A673 (cell line): ENCODE data around the gene SNAI3. TPM values are rescaled to one million over a fixed set of nuclear protein-coding genes. Genes with fewer than 3 reads are reported as not detected.

Experiments
- BruUV-seq: library from RNA; stranded (reverse); fragments of 400-500 nt; replicated peaks from 2 replicates; lab custom pipeline; 2021; lab: Mats Ljungman, UMichigan
- CTCF ChIA-PET: fragments of 300-600 bp; sonication (Branson Sonifier 250); formaldehyde crosslinking; loops from one replicate; lab custom pipeline; 2022; ENCODE audit warnings: antibody characterized with exemption; lab: Charles Lee
- POLR2A ChIA-PET: fragments of 300-600 bp; sonication (Branson Sonifier 250); formaldehyde crosslinking; loops from one replicate; lab custom pipeline; 2022; ENCODE audit warnings: antibody characterized with exemption; ENCODE audit not compliant: low non-redundant PET; lab: Charles Lee
- DNase-seq: peaks from one replicate; pipeline ENCODE4 v3.0.0-alpha.2; 2015; ENCODE audit warnings: low spot score
- H3K27ac ChIP-seq: fragments of 200-600 bp; sonication (generic); 2 replicates; pipeline ENCODE4 v1.5.1; 2016; ENCODE audit warnings: mixed run types, low read depth, mild to moderate bottlenecking, mixed read lengths, antibody characterized with exemption, low read length; ENCODE audit not compliant: poor library complexity, severe bottlenecking
- H3K27me3 ChIP-seq: fragments of 200-600 bp; sonication (generic); replicated peaks from 2 replicates; pipeline ENCODE4 v1.6.1; 2017; ENCODE audit warnings: mixed run types, low read depth, mild to moderate bottlenecking, mixed read lengths, antibody characterized with exemption, low read length; ENCODE audit not compliant: insufficient read depth, poor library complexity
- H3K36me3 ChIP-seq: fragments of 200-600 bp; sonication (generic); 2 replicates; pipeline ENCODE4 v1.6.1; 2016; ENCODE audit warnings: mixed run types, mild to moderate bottlenecking, mixed read lengths, antibody characterized with exemption, low read length; ENCODE audit not compliant: insufficient read depth, poor library complexity, severe bottlenecking
- H3K4me1 ChIP-seq: fragments of 200-600 bp; sonication (generic); 2 replicates; pipeline ENCODE4 v1.6.1; 2017; ENCODE audit warnings: mixed run types, mild to moderate bottlenecking, mixed read lengths, antibody characterized with exemption, low read length; ENCODE audit not compliant: insufficient read depth, poor library complexity, severe bottlenecking
- H3K4me3 ChIP-seq: fragments of 200-600 bp; sonication (generic); 2 replicates; pipeline ENCODE4 v1.5.1; 2016; ENCODE audit warnings: low read depth, mixed run types, mild to moderate bottlenecking, mixed read lengths, low read length; ENCODE audit not compliant: poor library complexity, severe bottlenecking
- H3K9me3 ChIP-seq: fragments of 200-600 bp; sonication (generic); 2 replicates; pipeline ENCODE4 v1.6.1; 2016; ENCODE audit warnings: mixed run types, low read depth, mild to moderate bottlenecking, mixed read lengths, antibody characterized with exemption, low read length; ENCODE audit not compliant: poor library complexity, severe bottlenecking
- EZH2 ChIP-seq: fragments of 200-600 bp; sonication (generic); IDR thresholded peaks from 2 replicates; pipeline ENCODE4 v1.6.1; 2017; ENCODE audit warnings: borderline replicate concordance, low read depth, mild to moderate bottlenecking, mixed read lengths, antibody characterized with exemption, low read length; ENCODE audit not compliant: poor library complexity, severe bottlenecking
- intact Hi-C: fragments of 100-400 bp; cut with micrococcal nuclease; formaldehyde crosslinking; loops from one replicate; pipeline ENCODE4 v1.10.0; 2022; ENCODE audit not compliant: unreplicated experiment
- total RNA-seq: library from RNA; stranded (reverse); gene quantifications from 2 replicates; pipeline ENCODE4 v1.2.3, GENCODE V29; 2021
- TF ChIP-seq, protein P1 (sequence below): fragments of 300-800, 200-600 bp; sonication (generic); conservative IDR thresholded peaks from 2 replicates; pipeline ENCODE4 v1.5.1; 2017; ENCODE audit warnings: low read depth, mild to moderate bottlenecking, antibody characterized with exemption, low read length, moderate library complexity, mixed read lengths

Gene SNAI3
- total RNA-seq, 1 experiment from 2014 or later = not detected

DNA sequence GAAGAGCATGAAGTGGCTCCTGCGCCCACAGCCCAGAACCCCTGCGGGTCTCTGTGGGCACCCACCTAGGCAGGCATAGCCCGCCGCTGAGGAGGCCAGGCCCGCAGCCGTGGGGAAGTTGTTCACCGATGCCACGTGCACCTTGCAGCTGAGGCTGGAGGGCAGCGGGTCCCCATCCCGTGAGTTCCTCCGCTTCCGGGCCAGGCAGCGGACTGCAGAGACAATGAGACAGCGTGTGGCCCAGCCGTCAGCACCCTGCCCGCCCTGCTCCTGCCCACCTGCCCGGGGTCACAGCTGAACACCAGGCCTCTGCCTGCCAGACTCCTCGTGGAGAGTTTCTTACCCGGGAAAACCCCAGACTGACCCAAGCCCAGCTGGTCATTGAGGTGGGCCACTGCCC, 28.9 kb downstream of the SNAI3 start:
- ChIA-PET CTCF (no interaction called here), POLR2A (no interaction called here)
- Histone ChIP-seq H3K27me3 (no peaks in the 10 kb centered on the region), H3K36me3 (peaks cover 57% of the 10 kb centered on the region), H3K4me1 (no peaks in the 10 kb centered on the region), H3K9me3 (no peaks in the 10 kb centered on the region), H3K4me3 (no peak overlapping the region), H3K27ac (no peak overlapping the region)
- TF ChIP-seq, protein P1, sequence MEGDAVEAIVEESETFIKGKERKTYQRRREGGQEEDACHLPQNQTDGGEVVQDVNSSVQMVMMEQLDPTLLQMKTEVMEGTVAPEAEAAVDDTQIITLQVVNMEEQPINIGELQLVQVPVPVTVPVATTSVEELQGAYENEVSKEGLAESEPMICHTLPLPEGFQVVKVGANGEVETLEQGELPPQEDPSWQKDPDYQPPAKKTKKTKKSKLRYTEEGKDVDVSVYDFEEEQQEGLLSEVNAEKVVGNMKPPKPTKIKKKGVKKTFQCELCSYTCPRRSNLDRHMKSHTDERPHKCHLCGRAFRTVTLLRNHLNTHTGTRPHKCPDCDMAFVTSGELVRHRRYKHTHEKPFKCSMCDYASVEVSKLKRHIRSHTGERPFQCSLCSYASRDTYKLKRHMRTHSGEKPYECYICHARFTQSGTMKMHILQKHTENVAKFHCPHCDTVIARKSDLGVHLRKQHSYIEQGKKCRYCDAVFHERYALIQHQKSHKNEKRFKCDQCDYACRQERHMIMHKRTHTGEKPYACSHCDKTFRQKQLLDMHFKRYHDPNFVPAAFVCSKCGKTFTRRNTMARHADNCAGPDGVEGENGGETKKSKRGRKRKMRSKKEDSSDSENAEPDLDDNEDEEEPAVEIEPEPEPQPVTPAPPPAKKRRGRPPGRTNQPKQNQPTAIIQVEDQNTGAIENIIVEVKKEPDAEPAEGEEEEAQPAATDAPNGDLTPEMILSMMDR = no peak
- TF ChIP-seq EZH2 = no peak
- no TSS peak for BruUV-seq
- DNase-seq = no peak
- intact Hi-C loops = no loop called here

- no peak for TF ChIP-seq EZH2
- TF ChIP-seq, protein P1 = no peak
- Histone ChIP-seq H3K27ac (no peak overlapping the region), H3K4me1 (peaks cover 4% of the 10 kb centered on the region), H3K9me3 (no peaks in the 10 kb centered on the region), H3K4me3 (no peak overlapping the region), H3K27me3 (no peaks in the 10 kb centered on the region), H3K36me3 (peaks cover 57% of the 10 kb centered on the region)
- intact Hi-C loops = no loop called here
- BruUV-seq = no TSS peak
- no peak for DNase-seq
- ChIA-PET POLR2A (no interaction called here), CTCF (no interaction called here)
Observed at GRCh38 chr16:88656291-88656980, 29.9 kb downstream of the SNAI3 start.

- Histone ChIP-seq H3K4me1 (peaks cover 8% of the 10 kb centered on the region), H3K4me3 (no peak overlapping the region), H3K27me3 (no peaks in the 10 kb centered on the region), H3K27ac (no peak overlapping the region), H3K9me3 (no peaks in the 10 kb centered on the region), H3K36me3 (peaks cover 57% of the 10 kb centered on the region)
- ChIA-PET CTCF (no interaction called here), POLR2A (no interaction called here)
- TF ChIP-seq, protein P1 = no peak
- no peak for TF ChIP-seq EZH2
- BruUV-seq = no TSS peak
- intact Hi-C loops = no loop called here
- DNase-seq = no peak
Observed at GRCh38 chr16:88655733-88656281, 30.5 kb downstream of the SNAI3 start.
